Measurements from ENCODE around the gene GCN1. TPM values are rescaled to one million over a fixed set of nuclear protein-coding genes. Genes with fewer than 3 reads are reported as not detected.
A peak's percentile ranks its signal among the peaks of the same experiment; 100 is the strongest.

Gene GCN1
- total RNA-seq, 2 experiments from 2014 or later, result 126 to 151 TPM

DNA sequence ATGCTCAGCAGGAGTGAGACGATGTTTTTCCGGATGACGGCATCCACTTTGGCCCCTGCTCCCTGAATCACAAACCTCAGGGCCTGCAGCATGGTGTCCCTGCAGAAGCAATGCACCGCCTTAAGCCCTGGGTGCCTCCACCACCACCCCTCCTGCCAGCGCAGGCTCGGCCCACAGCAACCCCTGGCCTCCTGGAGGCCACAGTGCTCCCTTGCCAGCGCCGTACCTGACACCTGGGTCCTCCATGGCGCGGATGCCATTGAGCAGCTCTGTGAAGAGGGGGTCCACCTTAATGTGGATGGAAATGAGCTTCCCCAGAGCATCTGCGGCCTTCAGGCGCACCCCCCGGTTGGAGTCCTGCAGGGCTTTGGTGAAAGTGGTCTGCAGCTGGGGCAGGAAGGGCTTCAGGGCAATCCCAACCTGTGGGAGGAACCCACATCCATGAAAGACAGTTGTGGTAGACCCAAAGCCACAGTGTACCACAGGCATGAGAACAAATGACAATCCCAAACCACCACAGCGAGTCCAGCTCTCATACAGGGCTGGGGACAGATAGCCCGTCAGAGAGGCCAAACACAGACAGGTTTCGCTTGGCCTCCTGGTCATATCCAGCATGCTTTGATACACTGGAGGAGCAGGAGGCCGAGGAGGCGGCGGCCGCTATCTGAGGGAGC lies 60.1 kb downstream of the GCN1 start:
- Mint-ChIP-seq H3K9me3 (ENCODE audit: low read depth) (no peaks in the 10 kb centered on the region), H3K27ac (no peak overlapping the region), H3K4me1 (peaks cover 3% of the 10 kb centered on the region), H3K27me3 (no peaks in the 10 kb centered on the region), H3K36me3 (peaks cover 51% of the 10 kb centered on the region), H3K4me3 (no peak overlapping the region)
- no peak for ATAC-seq
- DNase-seq, result no peak
- CTCF ChIA-PET, result interaction anchor here (1.4 kb wide), 1 partner anchor 67 kb away, joined by 3 read pairs; the partner anchor contains the start of gene RPLP0

DNA sequence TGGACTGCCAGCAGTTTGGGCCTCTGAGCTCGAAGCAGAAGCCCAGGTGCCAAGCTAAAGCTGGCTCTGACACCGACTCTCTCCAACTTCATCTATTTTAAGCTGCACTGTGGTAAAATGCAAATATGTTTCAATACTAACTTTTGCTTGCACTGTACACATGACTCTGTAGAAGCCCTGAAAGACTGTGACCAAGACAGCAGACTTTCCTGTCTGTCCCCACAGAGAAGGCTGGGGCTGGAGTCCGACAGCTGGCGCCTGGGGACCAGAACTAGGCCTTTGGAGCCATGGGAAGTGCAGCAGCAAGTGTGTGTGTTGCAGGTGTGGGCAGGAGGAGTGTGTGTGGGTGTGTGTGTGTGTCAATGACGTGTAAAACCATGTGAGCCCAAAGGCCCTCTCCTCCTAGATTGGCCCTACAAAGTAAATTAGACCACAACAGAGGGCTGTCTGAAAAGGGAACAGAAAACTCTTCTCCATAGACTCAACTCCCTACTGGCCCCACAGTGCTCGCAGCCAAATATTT lies 61.6 kb downstream of the GCN1 start:
- Mint-ChIP-seq H3K4me1 (peaks cover 3% of the 10 kb centered on the region), H3K27me3 (no peaks in the 10 kb centered on the region), H3K4me3 (no peak overlapping the region), H3K27ac (no peak overlapping the region), H3K9me3 (ENCODE audit: low read depth) (no peaks in the 10 kb centered on the region), H3K36me3 (peaks cover 55% of the 10 kb centered on the region)
- CTCF ChIA-PET, result interaction anchor here (0.7 to 1.1 kb wide), 2 partner anchors 16 to 68 kb away, joined by 3 read pairs; partner anchors contain the start of gene RPLP0
- ATAC-seq, result no peak
- DNase-seq, result no peak

DNA sequence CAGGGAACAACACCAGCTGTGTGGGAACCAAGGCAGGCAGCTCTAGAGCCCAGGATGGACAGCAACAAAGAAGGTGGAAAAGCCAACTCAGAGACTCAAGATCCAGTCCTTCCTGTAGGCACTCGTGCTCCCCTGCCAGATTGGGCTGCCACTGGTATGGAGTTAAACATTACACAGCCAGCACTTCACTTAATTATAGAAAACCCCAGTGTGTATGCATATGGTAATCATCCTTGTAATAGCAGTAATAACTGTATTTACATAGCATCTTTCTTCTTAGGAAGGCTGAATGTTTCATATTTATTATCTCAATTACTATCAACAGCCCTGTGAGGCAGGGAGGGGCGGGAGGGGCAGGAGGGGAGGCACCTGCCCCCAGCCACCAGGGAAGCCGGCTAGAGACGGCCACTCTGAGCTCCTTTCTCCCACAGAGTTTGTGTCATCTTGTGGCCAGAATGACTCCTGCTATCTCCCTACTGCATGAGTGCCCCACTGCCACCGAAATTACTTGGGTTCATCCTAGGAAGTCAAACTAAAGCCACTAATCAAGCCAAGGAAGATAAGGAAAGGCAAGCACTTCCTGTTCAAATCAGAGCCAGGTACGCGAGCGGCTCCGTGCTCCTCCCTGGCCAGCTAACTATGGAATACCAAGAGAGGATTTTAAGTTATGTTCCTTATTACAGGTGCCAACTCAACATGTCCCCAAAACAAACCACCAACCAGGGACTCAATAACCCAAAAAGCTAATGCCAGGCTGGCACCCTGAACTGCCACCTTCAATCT lies 62.3 kb downstream of the GCN1 start:
- DNase-seq (no peak), ATAC-seq (no peak)
- CTCF ChIA-PET, result interaction anchor here (0.7 to 1.4 kb wide), 3 partner anchors 15 to 133 kb away, joined by 3 read pairs; partner anchors contain the start of genes PXN and RPLP0
- peaks cover 61% of the 10 kb centered on the region for H3K36me3 Mint-ChIP-seq
- H3K9me3 Mint-ChIP-seq (ENCODE audit: low read depth), result no peaks in the 10 kb centered on the region
- no peak overlapping the region for H3K4me3 Mint-ChIP-seq
- peaks cover 4% of the 10 kb centered on the region for H3K4me1 Mint-ChIP-seq
- H3K27ac Mint-ChIP-seq, result no peak overlapping the region
- no peaks in the 10 kb centered on the region for H3K27me3 Mint-ChIP-seq

DNA sequence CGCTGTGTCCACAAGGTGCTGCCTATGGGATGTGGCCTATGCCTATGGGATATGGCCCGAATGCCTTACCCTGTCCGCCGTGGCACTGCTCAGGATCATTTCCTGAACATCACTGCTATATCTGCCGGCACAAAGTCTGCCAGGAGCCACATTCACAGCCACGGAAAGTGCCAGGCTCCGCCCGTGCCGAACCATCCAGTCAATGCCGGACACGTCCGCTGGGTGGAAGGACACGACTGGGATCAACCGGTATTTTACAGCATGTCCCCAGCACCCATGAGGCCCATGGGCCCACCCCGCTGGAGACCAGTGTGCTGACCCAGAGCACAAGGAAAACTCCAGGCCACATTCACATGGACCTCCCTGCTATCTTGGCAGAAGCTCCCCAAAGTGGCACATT lies 63.4 kb downstream of the GCN1 start:
- CTCF ChIA-PET, result interaction anchor here (1.4 kb wide), 1 partner anchor 134 kb away, joined by 3 read pairs; the partner anchor contains the start of gene PXN
- no peaks in the 10 kb centered on the region for H3K9me3 Mint-ChIP-seq (ENCODE audit: low read depth)
- H3K4me3 Mint-ChIP-seq, result no peak overlapping the region
- no peaks in the 10 kb centered on the region for H3K27me3 Mint-ChIP-seq
- peaks cover 10% of the 10 kb centered on the region for H3K4me1 Mint-ChIP-seq
- ATAC-seq (no peak), DNase-seq (no peak)
- peaks cover 59% of the 10 kb centered on the region for H3K36me3 Mint-ChIP-seq
- H3K27ac Mint-ChIP-seq, result no peak overlapping the region

DNA sequence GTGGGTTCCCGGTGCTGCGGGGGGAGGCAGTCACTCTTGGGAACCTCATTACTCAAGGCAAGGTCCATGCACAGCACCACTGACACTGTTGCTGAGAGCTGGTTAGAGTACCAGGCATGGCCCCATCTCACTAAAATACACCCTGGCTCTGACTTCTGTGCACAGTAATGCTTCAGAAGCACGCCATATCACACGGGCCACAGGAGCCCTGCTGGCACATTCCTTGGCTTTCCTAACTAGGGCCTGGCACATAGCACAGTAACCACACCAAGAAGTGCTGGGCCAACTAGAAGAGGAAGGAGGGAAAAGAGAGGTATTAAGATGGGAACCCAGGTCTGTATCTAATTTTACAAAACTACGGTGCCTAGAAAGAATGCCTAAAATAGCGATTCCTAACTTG lies 64.5 kb downstream of the GCN1 start:
- Mint-ChIP-seq H3K27me3 (no peaks in the 10 kb centered on the region), H3K36me3 (peaks cover 54% of the 10 kb centered on the region), H3K4me3 (no peak overlapping the region), H3K4me1 (peaks cover 9% of the 10 kb centered on the region), H3K9me3 (ENCODE audit: low read depth) (no peaks in the 10 kb centered on the region), H3K27ac (no peak overlapping the region)
- ATAC-seq (no peak), DNase-seq (no peak)
- CTCF ChIA-PET, result no interaction called here

DNA sequence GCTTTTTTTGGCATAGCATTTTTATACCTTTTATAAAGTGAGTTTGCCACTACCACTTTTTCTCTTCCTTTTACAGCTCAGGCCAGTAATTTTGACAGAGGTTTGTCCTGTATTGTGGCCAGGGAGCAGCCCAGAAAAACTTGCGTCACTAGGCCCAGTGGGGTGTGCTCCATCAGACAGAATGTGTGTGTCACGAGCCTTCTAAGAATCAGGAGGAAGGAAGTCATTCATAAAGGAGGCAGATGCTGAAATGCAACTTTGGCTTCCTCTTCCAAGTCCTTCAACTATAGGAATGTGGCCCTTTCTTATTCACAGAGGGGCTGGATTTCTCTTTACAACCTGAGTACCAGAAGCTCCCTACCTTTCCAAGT lies 67.9 kb downstream of the GCN1 start:
- Mint-ChIP-seq H3K4me1 (peaks cover 30% of the 10 kb centered on the region), H3K9me3 (ENCODE audit: low read depth) (no peaks in the 10 kb centered on the region), H3K27ac (no peak overlapping the region), H3K4me3 (no peak overlapping the region), H3K27me3 (no peaks in the 10 kb centered on the region), H3K36me3 (peaks cover 35% of the 10 kb centered on the region)
- DNase-seq (no peak), ATAC-seq (no peak)
- CTCF ChIA-PET, result interaction anchor here (1.0 to 1.3 kb wide), 2 partner anchors 9 to 41 kb away, joined by 3 to 5 read pairs; no protein-coding TSS in a partner anchor

DNA sequence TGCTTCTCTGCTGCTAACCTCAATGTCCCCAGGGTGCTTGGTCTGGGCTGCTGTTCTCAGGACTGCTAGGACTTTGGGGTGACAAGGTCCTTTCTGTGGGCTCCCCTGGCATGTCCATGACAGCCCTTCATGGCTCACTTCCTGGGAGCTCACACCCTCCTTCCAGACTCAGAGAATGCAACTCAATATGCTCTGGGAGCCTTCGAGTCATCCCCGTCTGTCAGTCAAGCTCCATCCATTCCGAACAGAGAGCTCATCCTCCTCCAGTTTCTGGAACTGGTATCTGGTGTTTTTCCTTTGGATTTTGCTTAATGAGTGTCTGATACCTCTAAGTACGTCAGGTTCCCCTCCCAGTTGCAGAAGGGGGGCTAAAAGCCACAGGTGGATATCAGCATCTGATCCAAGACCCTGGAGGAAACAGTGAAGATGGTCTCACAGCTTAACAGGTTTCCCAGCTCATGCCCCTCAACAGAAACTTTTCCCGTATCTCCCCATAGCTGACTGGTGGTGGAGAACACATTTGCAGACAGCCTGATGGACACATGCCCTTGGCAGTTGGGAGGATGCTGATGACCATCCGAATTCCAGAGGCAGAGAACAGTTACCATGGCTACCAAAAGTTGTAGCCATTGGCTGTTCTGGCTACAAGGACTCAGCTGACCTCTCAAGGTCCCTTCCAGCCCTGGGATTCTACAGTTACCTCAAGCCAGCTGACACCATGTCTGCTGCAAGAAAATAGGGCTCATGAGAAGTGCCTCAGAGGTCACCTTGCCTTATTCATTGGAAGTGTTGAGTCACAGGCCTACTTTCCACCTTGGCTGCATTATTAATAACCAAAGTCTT lies 68.5 kb downstream of the GCN1 start:
- DNase-seq (no peak), ATAC-seq (no peak)
- Mint-ChIP-seq H3K4me3 (no peak overlapping the region), H3K9me3 (ENCODE audit: low read depth) (no peaks in the 10 kb centered on the region), H3K4me1 (peaks cover 36% of the 10 kb centered on the region), H3K27ac (no peak overlapping the region), H3K27me3 (no peaks in the 10 kb centered on the region), H3K36me3 (peaks cover 33% of the 10 kb centered on the region)
- CTCF ChIA-PET, result interaction anchor here (0.7 to 1.4 kb wide), 4 partner anchors 9 to 136 kb away, joined by 3 to 5 read pairs (median 3); no protein-coding TSS in a partner anchor

DNA sequence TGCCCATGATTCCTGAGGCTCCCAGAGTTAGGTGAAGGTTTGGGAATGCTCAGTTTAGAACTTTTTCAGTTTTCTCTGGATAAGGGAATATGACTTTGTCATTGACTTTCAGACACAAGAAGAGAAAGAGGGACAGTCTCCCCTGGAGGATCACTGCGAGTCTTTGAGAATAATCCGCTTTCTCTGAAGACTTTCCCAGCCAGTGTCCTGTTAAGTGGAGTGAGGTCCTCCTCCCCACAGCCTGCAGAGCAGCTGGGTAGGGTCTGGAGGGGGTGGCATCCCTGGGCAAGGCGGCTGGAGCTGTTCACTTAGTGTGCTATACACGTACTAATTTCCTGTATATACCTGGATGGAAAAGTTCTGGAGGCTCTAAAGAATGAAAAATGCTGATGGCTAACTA lies 69.5 kb downstream of the GCN1 start:
- Mint-ChIP-seq H3K27ac (no peak overlapping the region), H3K4me1 (peaks cover 44% of the 10 kb centered on the region), H3K36me3 (peaks cover 26% of the 10 kb centered on the region), H3K27me3 (no peaks in the 10 kb centered on the region), H3K4me3 (no peak overlapping the region), H3K9me3 (ENCODE audit: low read depth) (no peaks in the 10 kb centered on the region)
- DNase-seq, result no peak
- CTCF ChIA-PET, result interaction anchor here (1.4 kb wide), 1 partner anchor 38 kb away, joined by 3 read pairs; no protein-coding TSS in a partner anchor
- ATAC-seq, result no peak

DNA sequence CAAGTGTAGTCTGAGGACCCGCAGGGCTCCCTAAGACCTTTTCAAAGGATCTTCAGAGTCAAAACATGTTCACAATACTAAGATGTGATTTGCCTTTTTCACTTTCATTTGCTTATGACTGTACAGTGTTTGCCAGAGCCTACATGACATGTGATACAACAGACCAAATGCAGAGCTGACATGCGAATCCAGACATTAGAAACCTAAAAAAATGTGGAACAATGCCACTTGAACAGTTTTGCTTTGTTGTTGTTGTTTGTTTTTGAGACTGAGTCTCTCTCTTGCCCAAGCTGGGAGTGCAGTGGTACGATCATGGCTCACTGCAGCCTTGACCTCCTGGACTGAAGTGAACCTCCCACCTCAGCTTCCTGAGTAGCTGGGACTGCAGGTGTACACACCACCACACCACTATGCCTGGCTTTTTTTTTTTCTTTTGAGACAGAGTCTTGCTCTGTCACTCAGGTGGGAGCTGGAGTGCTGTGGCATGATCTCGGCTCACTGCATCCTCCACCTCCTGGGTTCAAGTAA lies 72.7 kb downstream of the GCN1 start:
- Mint-ChIP-seq H3K4me1 (peaks cover 65% of the 10 kb centered on the region), H3K9me3 (ENCODE audit: low read depth) (no peaks in the 10 kb centered on the region), H3K27me3 (no peaks in the 10 kb centered on the region), H3K4me3 (peak overlapping the region; percentile 42), H3K27ac (peak overlapping the region; percentile 83), H3K36me3 (peaks cover 5% of the 10 kb centered on the region)
- peak; percentile 38 for ATAC-seq
- CTCF ChIA-PET, result interaction anchor here (1.3 to 3.9 kb wide), 4 partner anchors 9 to 144 kb away, joined by 4 to 13 read pairs (median 6); partner anchors contain the start of genes PXN and RPLP0
- DNase-seq, result no peak

DNA sequence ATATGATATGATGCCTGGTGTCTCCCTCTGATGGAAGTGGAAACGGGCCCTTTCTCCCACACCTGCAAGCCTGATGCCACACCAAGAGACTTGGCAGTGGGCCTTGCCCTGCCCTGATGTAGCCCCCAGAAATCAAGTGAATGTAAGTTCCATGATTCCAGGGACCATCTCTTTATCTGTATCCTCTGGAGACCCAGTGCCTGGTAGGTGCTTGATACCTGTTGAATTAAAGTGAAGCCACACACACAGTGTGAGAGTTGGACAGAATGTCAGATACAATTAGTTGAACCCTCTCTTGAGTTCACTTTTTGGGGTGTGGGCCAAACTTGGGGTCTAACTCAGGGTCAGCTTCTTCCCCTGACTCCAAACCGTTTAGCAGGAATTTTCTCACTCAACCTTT lies 73.2 kb downstream of the GCN1 start:
- Mint-ChIP-seq H3K27ac (peak overlapping the region; percentile 83), H3K4me3 (peak overlapping the region; percentile 42), H3K27me3 (no peaks in the 10 kb centered on the region), H3K9me3 (ENCODE audit: low read depth) (no peaks in the 10 kb centered on the region), H3K36me3 (peaks cover 2% of the 10 kb centered on the region), H3K4me1 (peaks cover 62% of the 10 kb centered on the region)
- CTCF ChIA-PET, result interaction anchor here (1.3 to 3.9 kb wide), 3 partner anchors 11 to 144 kb away, joined by 4 to 13 read pairs (median 5); partner anchors contain the start of genes PXN and RPLP0
- ATAC-seq (no peak), DNase-seq (no peak)

DNA sequence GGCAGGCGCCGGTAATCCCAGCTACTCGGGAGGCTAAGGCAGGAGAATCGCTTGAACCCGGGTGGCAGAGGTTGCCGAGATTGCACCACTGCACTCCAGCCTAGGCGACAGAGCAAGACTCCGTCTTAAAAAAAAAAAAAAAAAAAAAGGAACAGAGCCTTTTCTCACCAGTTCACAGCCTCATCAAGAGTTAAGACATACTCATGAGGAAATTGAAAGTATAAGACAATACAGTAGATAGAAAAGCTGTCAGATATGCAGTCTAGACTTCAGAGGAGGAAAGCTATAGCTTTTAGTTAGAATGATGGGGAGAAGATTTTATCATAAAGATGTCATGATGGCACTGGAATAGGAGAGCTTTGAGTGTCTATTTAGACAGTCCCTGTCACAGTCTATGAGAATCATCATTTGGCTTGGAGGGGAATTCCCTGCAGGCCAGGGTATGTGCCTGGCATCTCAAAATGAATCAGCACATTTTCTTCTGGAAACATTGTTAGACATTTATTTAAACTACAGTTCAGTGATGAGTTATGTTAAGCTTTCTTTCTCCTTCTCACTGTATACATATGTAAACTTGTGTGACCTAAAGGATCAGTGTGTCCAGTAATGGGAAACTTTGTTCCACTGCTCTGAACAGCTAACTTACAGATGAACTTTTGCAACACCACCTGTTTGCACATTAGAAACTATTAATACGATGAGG lies 75.1 kb downstream of the GCN1 start:
- H3K36me3 Mint-ChIP-seq, result peaks cover 12% of the 10 kb centered on the region
- CTCF ChIA-PET, result interaction anchor here (0.7 to 1.9 kb wide), 5 partner anchors 12 to 81 kb away, joined by 3 to 10 read pairs (median 6); partner anchors contain the start of gene RPLP0
- H3K9me3 Mint-ChIP-seq (ENCODE audit: low read depth), result no peaks in the 10 kb centered on the region
- H3K4me1 Mint-ChIP-seq, result peaks cover 78% of the 10 kb centered on the region
- peak overlapping the region; percentile 1 for H3K4me3 Mint-ChIP-seq
- no peaks in the 10 kb centered on the region for H3K27me3 Mint-ChIP-seq
- DNase-seq, result peak; percentile 53
- no peak for ATAC-seq
- H3K27ac Mint-ChIP-seq, result peak overlapping the region; percentile 42
